Activated T-cell treated with anti-CD3 and anti-CD28 coated beads for 48 hours (primary cell): ENCODE measurements around the gene ZSCAN25.
A peak's percentile ranks its signal among the peaks of the same experiment; 100 is the strongest.
"Not testable (repeated sequence)": the region's sequence is repeated elsewhere in the genome, so short reads cannot be mapped to it uniquely, and the experiment has no call there.

Experiments
- DNase-seq: peaks from one replicate; pipeline ENCODE4 v3.0.0-alpha.2; 2020; ENCODE audit warnings: low read depth

ZSCAN25 gene

DNA sequence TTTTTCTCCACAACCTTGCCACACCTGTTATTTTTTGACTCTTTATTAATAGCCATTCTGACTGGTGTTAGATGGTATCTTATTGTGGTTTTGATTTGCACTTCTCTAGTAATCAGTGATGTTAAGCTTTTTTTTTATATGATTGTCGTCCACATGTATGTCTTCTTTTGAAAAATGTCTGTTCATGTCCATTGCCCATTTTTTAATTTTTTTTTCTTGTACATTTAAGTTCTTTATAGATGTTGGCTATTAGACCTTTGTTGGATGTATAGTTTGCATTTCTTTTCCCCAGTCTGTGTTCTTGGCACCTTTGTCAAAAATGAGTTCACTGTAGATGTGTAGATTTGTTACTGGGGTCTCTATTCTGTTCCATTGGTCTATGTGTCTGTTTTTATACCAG, 28.8 kb downstream of the ZSCAN25 start:
- DNase-seq = no peak

GRCh38 chr7:99648843-99649242, 32.1 kb downstream of the ZSCAN25 start:
- DNase-seq = no peak

DNA sequence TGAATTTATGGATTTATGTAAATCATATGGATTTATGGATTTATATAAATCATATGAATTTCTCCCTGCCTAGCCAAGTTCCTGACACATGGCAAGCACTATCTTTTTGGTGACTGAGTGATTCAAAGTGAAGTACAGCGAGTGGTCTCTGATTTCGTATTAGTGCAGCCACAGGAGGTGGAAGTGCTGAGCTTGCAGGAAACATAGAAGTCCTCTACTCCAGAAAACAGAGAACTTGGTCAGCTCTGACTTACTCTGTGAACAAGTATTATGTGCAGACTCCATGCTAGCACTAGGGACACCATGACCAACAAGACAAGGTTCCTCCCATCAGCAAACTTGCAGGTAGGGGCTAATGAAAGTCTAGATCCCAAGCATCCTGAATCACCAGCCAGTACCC, 34.5 kb downstream of the ZSCAN25 start:
- no peak for DNase-seq

DNA sequence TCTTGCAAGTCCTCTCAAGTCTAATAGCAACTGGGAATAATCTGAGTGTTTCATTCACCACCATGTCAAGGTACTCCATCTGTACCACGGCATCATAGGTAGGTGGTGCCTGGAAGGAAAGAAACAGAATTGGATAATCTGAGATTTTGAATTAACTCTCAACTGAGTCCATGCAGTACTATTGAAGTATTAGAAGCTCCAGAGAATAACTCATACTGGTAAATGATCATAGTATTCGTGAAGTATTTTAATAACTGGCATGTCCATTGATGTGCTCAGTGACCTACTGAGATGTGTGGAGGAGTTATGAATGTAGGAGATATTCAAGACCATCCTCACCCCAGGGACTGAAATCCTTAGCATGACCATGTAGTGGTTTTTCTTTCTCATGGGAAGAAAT, 35.9 kb downstream of the ZSCAN25 start:
- no peak for DNase-seq

GRCh38 chr7:99653269-99653668, 36.5 kb downstream of the ZSCAN25 start:
- not testable (repeated sequence) for DNase-seq

GRCh38 chr7:99653754-99654153, 37.0 kb downstream of the ZSCAN25 start:
- no peak for DNase-seq

DNA sequence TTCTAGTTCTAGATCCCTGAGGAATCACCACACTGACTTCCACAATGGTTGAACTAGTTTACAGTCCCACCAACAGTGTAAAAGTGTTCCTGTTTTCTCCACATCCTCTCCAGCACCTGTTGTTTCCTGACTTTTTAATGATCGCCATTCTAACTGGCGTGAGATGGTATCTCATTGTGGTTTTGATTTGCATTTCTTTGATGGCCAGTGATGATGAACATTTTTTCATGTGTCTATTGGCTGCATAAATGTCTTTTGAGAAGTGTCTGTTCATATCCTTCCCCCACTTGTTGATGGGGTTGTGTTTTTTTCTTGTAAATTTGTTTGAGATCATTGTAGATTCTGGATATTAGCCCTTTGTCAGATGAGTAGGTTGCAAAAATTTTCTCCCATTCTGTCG, 37.9 kb downstream of the ZSCAN25 start:
- DNase-seq = not testable (repeated sequence)

DNA sequence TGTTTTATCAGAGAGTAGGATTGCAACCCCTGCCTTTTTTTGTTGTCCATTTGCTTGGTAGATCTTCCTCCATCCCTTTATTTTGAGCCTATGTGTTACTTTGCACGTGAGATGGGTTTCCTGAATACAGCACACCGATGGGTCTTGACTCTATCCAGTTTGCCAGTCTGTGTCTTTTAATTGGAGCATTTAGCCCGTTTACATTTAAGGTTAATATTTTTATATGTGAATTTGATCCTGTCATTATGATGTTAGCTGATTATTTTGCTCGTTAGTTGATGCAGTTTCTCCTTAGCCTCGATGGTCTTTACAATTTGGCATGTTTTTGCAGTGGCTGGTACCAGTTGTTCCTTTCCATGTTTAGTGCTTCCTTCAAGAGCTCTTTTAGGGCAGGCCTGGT, 41.1 kb downstream of the ZSCAN25 start:
- not testable (repeated sequence) for DNase-seq

GRCh38 chr7:99665312-99666012, 48.7 kb downstream of the ZSCAN25 start:
- peak; percentile 11 for DNase-seq

- DNase-seq = no peak
These were observed 49.3 kb downstream of the ZSCAN25 start for GRCh38 chr7:99666013-99666395.

- no peak for DNase-seq
These were observed 50.4 kb downstream of the ZSCAN25 start for GRCh38 chr7:99667179-99667578.

GRCh38 chr7:99668541-99668940, 51.8 kb downstream of the ZSCAN25 start:
- DNase-seq = no peak

DNA sequence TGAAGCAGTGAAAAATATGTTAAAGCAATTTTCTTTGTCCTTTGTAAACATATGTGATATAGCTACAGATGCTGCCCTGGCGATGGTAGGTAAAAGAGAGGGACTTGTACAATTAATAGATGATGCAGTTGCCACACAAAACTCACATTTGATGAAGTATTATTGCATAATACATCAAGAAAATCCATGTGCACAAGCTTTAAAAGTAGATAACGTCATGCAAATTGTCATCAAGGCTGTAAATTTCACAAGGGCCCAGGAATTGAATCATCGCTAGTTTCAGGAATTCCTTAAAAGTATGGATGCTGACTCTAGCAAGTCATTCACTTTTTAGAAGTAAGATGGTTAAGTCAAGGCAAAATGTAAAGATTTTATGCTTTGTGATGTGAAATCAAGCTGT, 53.0 kb downstream of the ZSCAN25 start:
- no peak for DNase-seq

GRCh38 chr7:99672573-99672972, 55.8 kb downstream of the ZSCAN25 start:
- no peak for DNase-seq

GRCh38 chr7:99674995-99675742, 58.4 kb downstream of the ZSCAN25 start:
- DNase-seq = no peak

DNA sequence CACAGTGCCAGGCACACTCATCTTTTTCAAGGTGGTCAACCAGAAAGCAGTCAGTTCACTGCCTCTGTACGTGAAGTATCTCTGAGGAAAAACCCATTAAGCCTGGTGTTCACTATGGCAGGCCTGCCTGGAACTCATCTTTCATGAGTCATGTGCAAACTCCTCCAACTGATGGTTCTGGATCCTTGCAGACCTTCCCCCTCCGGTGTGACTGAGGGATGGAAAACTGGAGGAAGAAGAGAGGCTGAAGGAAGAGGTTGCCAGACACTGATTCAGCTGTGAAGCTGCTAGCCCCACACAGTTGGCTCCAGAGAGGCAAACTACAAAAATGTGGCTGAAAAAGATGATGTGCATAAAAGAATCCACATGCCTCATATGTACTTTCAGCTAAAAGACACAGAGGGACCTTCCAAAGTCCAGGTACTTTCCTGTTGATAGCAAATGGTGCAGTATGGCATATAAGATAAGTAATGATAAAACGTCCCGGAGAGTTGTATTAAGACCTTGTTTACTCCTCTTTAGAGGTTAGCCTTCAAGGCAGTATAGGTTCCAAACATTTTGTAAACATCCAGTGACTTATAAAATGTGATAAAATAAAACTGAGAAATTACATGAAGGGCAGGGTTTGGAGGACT, 60.4 kb downstream of the ZSCAN25 start:
- DNase-seq = no peak

- DNase-seq = no peak
These were observed 60.9 kb downstream of the ZSCAN25 start for GRCh38 chr7:99677648-99678045.

DNA sequence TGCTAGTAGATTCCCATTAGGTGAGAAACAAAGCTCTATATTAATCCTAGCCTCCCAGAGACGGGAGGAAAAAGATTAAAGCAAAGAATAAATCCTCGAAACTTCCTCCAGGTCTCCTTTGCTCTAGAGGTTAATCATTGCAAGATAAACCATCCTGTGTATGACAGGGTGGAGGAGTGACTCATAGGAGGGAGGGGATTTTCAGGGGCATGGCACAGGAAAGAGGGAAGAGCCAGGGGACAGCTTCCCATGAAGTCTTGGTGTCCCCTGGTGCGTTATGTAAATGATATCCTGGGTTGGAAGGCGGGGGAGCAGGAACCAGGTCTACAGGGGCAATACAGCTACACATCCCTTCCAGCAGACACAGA, 62.3 kb downstream of the ZSCAN25 start:
- no peak for DNase-seq

DNA sequence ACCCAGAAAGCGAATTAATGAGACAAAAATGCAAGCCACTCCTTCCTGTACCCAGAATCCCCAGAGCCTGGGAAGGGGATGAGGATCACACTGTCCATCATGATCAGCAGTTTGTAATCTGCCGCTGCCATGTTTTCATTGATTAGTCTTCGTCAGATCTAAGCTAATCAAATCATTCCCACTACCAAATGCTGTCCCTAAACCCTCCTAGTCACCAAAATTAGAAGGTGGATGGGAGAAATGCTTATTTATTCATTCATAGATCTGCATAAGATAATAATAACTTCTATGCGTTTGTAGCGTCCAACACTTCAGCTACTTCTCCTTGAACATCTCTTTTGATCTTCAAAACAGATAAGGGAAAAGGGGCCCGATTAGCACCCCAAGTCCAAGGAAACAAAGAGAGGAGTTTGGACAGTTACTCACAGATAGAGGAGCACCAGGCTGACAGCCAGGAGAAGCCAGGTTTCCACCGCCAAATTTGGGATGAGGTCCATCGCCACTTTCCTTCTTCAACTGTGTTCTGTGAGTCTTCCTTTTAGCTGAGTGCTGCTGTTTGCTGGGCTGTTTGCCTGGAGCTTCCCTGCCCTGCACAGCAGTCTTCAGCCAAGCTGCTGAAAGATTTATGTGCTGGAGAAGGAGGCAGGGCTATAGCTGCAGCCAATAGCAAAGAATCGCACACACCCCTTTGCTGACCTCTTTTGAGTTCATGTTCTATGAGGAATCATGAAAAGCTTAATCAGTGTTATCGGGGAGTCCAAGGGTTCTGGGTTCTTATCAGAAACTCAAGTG, 62.9 kb downstream of the ZSCAN25 start, which contains the start of gene CYP3A5:
Gene CYP3A5, minus strand, starts transcription at position 597 of the 792 bp plus-strand sequence. Its CDS starts 100 bp downstream, at position 497.
- DNase-seq = no peak
